Central memory CD8-positive, alpha-beta T cell (primary cell): ENCODE data around the gene LCN12.
A peak's percentile ranks its signal among the peaks of the same experiment; 100 is the strongest.

Experiments
- ATAC-seq: fragments of 150-1000 bp; cut with Tn5 transposase; replicated peaks from 2 replicates; pipeline ENCODE4 v1.10.0; 2022; ENCODE audit warnings: mild to moderate bottlenecking, moderate FRiP score, moderate number of reproducible peaks; ENCODE audit not compliant: poor library complexity, severe bottlenecking; ENCODE audit errors: extremely low read depth
- DNase-seq, 2 donors: peaks; one replicate each; pipeline ENCODE4 v3.0.0; 2021; ENCODE audit warnings: low spot score in 2 of 2
- H3K27ac Mint-ChIP-seq: one replicate; pipeline ENCODE4 v1.8.0; 2022; ENCODE audit warnings: low read depth, mild to moderate bottlenecking, moderate library complexity, mixed read lengths
- H3K27me3 Mint-ChIP-seq: one replicate; pipeline ENCODE4 v1.8.0; 2022; ENCODE audit warnings: mixed read lengths
- H3K36me3 Mint-ChIP-seq: one replicate; pipeline ENCODE4 v1.8.0; 2022; ENCODE audit warnings: mild to moderate bottlenecking, moderate library complexity, mixed read lengths; ENCODE audit not compliant: insufficient read depth
- H3K4me1 Mint-ChIP-seq: one replicate; pipeline ENCODE4 v1.8.0; 2022; ENCODE audit warnings: mixed read lengths
- H3K4me3 Mint-ChIP-seq: one replicate; pipeline ENCODE4 v1.8.0; 2022; ENCODE audit warnings: mild to moderate bottlenecking, moderate library complexity, mixed read lengths
- H3K9me3 Mint-ChIP-seq: one replicate; pipeline ENCODE4 v1.8.0; 2022; ENCODE audit warnings: mixed read lengths

LCN12 gene

GRCh38 chr9:136951541-136952320 is at the start of gene LCN12:
Gene LCN12 (plus strand): TSS chr9:136952273. CDS start chr9:136952328, 55 bp downstream.
- no peak for ATAC-seq
- peaks cover 13% of the 10 kb centered on the region for H3K4me1 Mint-ChIP-seq
- no peak for DNase-seq
- no peaks in the 10 kb centered on the region for H3K27me3 Mint-ChIP-seq
- H3K9me3 Mint-ChIP-seq, result no peaks in the 10 kb centered on the region
- H3K27ac Mint-ChIP-seq, result peak within 1 kb of the TSS; percentile 46
- H3K36me3 Mint-ChIP-seq, result peaks cover 6% of the 10 kb centered on the region
- H3K4me3 Mint-ChIP-seq, result no peak within 1 kb of the TSS

- no peaks in the 10 kb centered on the region for H3K27me3 Mint-ChIP-seq
- H3K4me3 Mint-ChIP-seq, result peak overlapping the region; percentile 77
- ATAC-seq (peak; percentile 30), DNase-seq (peak in 1 of 2 donors; percentile 15)
- H3K36me3 Mint-ChIP-seq, result peaks cover 31% of the 10 kb centered on the region
- H3K27ac Mint-ChIP-seq, result peak overlapping the region; percentile 96
- no peaks in the 10 kb centered on the region for H3K9me3 Mint-ChIP-seq
- H3K4me1 Mint-ChIP-seq, result peaks cover 34% of the 10 kb centered on the region
These were observed 49.0 kb upstream of the LCN12 start for GRCh38 chr9:136903041-136903554.

GRCh38 chr9:136906266-136906665 is 45.8 kb upstream of the LCN12 start:
- peaks cover 38% of the 10 kb centered on the region for H3K36me3 Mint-ChIP-seq
- no peak for ATAC-seq
- no peak for DNase-seq

GRCh38 chr9:136907011-136907914 is 44.8 kb upstream of the LCN12 start:
- no peak overlapping the region for H3K4me3 Mint-ChIP-seq
- no peak for DNase-seq
- H3K27ac Mint-ChIP-seq, result peak overlapping the region; percentile 53
- ATAC-seq, result no peak
- peaks cover 15% of the 10 kb centered on the region for H3K4me1 Mint-ChIP-seq
- H3K9me3 Mint-ChIP-seq, result no peaks in the 10 kb centered on the region
- H3K36me3 Mint-ChIP-seq, result peaks cover 39% of the 10 kb centered on the region
- H3K27me3 Mint-ChIP-seq, result no peaks in the 10 kb centered on the region

More at GRCh38 chr9:136906266-136906665, 45.8 kb upstream of the LCN12 start:
- Mint-ChIP-seq H3K27me3 (no peaks in the 10 kb centered on the region), H3K27ac (no peak overlapping the region), H3K4me3 (no peak overlapping the region), H3K9me3 (no peaks in the 10 kb centered on the region), H3K4me1 (peaks cover 25% of the 10 kb centered on the region)

- no peaks in the 10 kb centered on the region for H3K9me3 Mint-ChIP-seq
These were observed 41.7 kb upstream of the LCN12 start for GRCh38 chr9:136910197-136910900.

GRCh38 chr9:136910901-136911245 is 41.2 kb upstream of the LCN12 start:
- no peak for ATAC-seq
- H3K27me3 Mint-ChIP-seq, result no peaks in the 10 kb centered on the region

More at GRCh38 chr9:136910197-136910900, 41.7 kb upstream of the LCN12 start:
- no peak overlapping the region for H3K27ac Mint-ChIP-seq
- H3K4me1 Mint-ChIP-seq, result no peaks in the 10 kb centered on the region
- peaks cover 38% of the 10 kb centered on the region for H3K36me3 Mint-ChIP-seq
- no peak overlapping the region for H3K4me3 Mint-ChIP-seq
- ATAC-seq, result no peak
- no peaks in the 10 kb centered on the region for H3K27me3 Mint-ChIP-seq
- no peak for DNase-seq

GRCh38 chr9:136913701-136914438 is 38.2 kb upstream of the LCN12 start:
- no peaks in the 10 kb centered on the region for H3K27me3 Mint-ChIP-seq
- H3K9me3 Mint-ChIP-seq, result no peaks in the 10 kb centered on the region
- no peak for DNase-seq
- peaks cover 17% of the 10 kb centered on the region for H3K4me1 Mint-ChIP-seq
- H3K36me3 Mint-ChIP-seq, result peaks cover 39% of the 10 kb centered on the region
- ATAC-seq, result no peak
- H3K4me3 Mint-ChIP-seq, result no peak overlapping the region
- H3K27ac Mint-ChIP-seq, result peak overlapping the region; percentile 32

More at GRCh38 chr9:136910901-136911245, 41.2 kb upstream of the LCN12 start:
- H3K36me3 Mint-ChIP-seq, result peaks cover 38% of the 10 kb centered on the region
- no peaks in the 10 kb centered on the region for H3K9me3 Mint-ChIP-seq
- no peak overlapping the region for H3K27ac Mint-ChIP-seq
- H3K4me3 Mint-ChIP-seq, result no peak overlapping the region
- no peak for DNase-seq
- peaks cover 1% of the 10 kb centered on the region for H3K4me1 Mint-ChIP-seq

- H3K27me3 Mint-ChIP-seq, result no peaks in the 10 kb centered on the region
- H3K4me1 Mint-ChIP-seq, result peaks cover 17% of the 10 kb centered on the region
- H3K9me3 Mint-ChIP-seq, result no peaks in the 10 kb centered on the region
- ATAC-seq (no peak), DNase-seq (no peak)
- no peak overlapping the region for H3K4me3 Mint-ChIP-seq
- H3K36me3 Mint-ChIP-seq, result peaks cover 37% of the 10 kb centered on the region
- no peak overlapping the region for H3K27ac Mint-ChIP-seq
These were observed 36.3 kb upstream of the LCN12 start for GRCh38 chr9:136915632-136916329.

GRCh38 chr9:136916330-136917184 is 35.5 kb upstream of the LCN12 start:
- Mint-ChIP-seq H3K27me3 (no peaks in the 10 kb centered on the region), H3K27ac (peak overlapping the region; percentile 83), H3K9me3 (no peaks in the 10 kb centered on the region), H3K36me3 (peaks cover 35% of the 10 kb centered on the region), H3K4me1 (peaks cover 17% of the 10 kb centered on the region), H3K4me3 (no peak overlapping the region)
- DNase-seq (no peak), ATAC-seq (no peak)

- ATAC-seq (no peak), DNase-seq (no peak)
- peaks cover 34% of the 10 kb centered on the region for H3K36me3 Mint-ChIP-seq
These were observed 34.2 kb upstream of the LCN12 start for GRCh38 chr9:136917902-136918301.

GRCh38 chr9:136920069-136920468 is 32.0 kb upstream of the LCN12 start:
- ATAC-seq, result no peak
- Mint-ChIP-seq H3K36me3 (peaks cover 32% of the 10 kb centered on the region), H3K27ac (peak overlapping the region; percentile 75), H3K9me3 (no peaks in the 10 kb centered on the region), H3K4me1 (peaks cover 17% of the 10 kb centered on the region), H3K4me3 (no peak overlapping the region), H3K27me3 (no peaks in the 10 kb centered on the region)
- DNase-seq, result no peak

More at GRCh38 chr9:136917902-136918301, 34.2 kb upstream of the LCN12 start:
- Mint-ChIP-seq H3K4me1 (peaks cover 17% of the 10 kb centered on the region), H3K27me3 (no peaks in the 10 kb centered on the region), H3K9me3 (no peaks in the 10 kb centered on the region), H3K27ac (peak overlapping the region; percentile 83), H3K4me3 (no peak overlapping the region)
